SIG-M5 (cell line): Measurements from ENCODE around the gene SAMD4B.
"Not testable (repeated sequence)": the region's sequence is repeated elsewhere in the genome, so short reads cannot be mapped to it uniquely, and the experiment has no call there.

Experiments used
- DNase-seq: peaks from one replicate; lab custom pipeline; 2025; lab: John Stamatoyannopoulos, UW

Gene SAMD4B

DNA sequence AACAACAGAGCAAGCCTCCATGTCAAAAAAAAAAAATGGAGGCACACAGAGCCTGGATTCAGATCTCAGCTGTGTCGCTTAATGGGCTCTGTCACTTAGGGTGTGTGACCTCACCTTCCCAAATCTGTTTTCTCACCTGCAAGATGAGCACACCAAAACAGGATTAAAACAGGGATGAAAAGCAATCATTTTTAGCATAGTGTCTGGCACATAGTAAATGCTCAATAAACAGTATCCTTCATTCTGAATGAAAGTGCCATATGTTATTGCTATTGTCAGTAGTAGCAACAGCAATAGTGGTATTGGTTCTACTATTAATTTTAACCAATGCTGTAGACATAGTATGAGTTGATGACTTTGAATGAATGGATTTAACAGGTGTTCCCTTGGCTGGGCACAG, 23.3 kb downstream of the SAMD4B start:
- DNase-seq = no peak

DNA sequence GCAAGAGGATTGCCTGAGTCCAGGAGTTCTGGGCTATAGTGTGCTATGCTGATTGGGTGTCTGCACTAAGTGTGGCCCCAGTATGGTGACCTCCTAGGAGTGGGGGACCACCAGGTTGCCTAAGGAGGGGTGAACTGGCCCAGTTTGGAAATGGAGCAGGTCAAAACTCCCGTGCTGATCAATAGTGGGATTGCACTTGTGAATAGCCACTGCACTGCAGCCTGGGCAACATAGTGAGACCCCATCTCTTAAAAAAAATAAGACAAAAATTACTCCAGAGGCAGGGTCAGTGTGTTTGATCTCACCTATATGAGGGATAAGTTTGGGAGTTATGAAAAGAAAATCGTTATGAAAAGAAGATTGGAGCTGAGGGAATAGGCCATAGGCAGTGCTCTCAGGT, 27.0 kb downstream of the SAMD4B start:
- DNase-seq = no peak

DNA sequence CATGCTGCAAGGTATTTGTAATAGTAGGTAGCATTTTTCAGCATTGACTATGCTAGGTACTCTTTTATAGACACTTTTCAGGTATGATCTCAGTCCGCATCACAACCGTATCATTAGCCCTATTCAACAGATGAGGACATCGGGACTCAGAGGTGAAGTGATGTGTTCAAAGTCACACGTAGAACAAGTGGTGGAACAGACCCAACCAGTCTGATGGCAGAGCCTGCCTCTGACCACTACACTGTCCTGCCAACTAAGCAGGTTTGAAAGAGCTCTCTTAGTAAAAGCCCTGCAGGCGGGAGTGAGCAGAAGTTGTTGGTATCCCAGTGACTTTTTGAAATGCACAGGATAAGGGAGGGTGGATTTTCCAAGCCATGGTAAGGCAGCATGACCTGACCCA, 28.5 kb downstream of the SAMD4B start:
- no peak for DNase-seq

DNA sequence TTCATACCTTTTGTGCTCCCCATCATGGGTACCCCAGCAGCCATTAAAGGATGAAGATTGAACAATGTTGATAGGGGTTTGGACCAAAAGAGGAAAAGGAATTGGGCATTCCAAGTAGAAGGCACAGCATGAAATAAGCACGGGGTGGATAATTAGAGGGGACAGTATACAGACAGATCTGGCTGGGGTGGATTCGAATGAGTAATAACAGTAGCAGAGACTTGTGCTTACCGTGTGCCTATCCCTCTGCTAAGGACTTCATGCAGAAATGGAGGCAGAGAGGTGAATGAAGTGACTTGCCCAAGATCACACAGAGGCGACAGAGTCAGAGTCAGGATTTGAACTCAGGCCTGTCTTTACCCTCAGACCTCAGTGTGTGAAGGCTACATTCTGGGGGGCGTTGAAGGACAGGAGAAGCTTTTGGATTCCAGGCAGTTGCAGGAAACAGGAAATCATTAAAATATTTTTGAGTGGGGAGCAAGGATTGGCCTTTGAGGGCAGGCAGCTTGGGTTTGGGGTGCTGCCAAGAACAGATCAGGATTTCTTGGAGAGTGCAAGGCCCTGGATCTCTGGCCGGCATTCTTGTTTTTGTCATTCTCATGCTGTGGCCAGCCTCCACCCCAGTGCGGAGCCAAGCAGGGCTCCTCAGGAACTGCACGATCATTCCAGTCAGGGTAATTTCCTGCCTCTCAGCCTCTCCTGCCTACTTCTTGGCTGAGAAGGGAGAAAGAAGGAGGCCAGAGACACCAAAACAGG, 30.0 kb downstream of the SAMD4B start:
- DNase-seq = no peak

DNA sequence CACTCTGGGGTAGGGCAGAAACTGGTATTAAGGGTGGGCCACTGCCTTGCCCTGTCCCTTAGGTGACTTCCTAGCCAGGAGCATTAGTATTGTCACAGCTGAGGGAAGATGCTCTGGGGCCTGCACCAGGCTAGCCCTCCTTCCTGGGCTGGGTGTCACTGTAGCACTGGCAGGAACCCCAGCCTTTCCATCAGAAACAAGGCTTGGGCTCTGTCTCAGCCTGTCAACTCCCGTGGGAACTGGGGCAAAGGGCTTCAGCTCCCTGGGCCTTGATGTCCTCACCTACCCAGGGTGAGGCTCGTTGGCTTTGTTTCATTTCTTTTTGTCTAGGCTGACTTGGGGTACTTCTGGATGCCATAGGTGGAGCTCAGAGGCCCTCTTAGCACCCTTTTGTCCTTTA, 30.7 kb downstream of the SAMD4B start:
- no peak for DNase-seq

DNA sequence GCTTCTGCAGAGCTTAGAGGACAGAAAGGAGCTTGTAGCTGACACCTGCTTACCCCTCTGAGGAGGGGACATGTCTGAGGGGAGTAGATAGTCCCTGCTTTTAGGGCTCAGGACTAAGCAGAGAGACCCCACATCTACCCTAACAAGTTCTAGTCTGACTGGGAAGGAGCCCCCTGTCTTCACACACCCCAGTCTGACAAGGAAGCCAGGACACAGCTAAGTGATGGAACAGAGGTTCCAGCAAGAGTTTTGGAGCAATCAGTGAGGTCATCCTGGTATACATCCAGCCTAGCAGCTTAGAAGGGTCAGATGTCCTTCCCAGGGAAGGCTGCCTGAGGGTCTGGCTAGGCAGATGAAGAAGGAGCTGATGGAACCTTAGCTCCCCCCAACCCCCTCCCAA, 33.7 kb downstream of the SAMD4B start:
- DNase-seq = no peak

DNA sequence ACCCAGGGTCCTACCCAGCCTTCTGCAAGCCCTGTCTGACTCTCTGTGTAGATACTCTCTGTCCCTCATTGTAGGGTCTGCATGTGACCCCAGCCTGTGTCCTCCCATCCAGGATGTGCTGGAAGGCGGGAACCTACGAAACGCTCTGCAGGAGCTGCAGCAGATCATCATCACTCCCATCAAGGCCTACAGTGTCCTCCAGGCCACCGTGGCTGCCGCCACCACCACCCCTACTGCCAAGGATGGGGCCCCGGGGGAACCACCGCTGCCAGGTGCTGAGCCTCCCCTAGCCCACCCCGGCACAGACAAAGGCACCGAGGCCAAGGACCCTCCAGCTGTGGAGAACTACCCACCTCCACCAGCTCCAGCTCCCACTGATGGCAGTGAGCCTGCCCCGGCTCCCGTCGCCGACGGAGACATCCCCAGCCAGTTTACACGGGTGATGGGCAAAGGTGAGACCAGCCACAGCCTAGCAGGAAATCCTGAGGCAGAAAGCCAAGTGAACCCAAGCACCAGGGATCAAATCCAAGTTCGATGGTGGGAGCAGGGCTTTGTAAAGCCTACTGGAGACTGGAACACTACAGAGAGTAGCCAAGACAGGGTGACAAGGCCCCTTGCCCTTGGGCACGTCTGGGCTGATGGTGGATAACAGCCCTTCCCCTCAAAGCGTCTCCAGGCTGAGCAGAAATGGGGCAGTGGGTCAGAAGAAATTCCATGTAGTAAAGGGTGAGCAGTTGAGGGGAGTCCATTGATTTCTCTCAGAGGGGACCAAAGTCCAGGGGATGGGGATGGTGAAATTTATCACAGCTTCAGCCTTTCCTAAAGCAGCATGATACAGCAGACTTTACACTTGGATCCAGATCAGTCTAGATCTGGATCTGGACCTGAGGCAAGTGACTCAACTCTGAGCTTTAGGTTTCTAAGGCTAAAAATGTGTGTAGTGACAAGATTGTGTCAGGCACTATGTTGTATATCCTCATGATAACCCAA, 35.4 kb downstream of the SAMD4B start:
- no peak for DNase-seq

DNA sequence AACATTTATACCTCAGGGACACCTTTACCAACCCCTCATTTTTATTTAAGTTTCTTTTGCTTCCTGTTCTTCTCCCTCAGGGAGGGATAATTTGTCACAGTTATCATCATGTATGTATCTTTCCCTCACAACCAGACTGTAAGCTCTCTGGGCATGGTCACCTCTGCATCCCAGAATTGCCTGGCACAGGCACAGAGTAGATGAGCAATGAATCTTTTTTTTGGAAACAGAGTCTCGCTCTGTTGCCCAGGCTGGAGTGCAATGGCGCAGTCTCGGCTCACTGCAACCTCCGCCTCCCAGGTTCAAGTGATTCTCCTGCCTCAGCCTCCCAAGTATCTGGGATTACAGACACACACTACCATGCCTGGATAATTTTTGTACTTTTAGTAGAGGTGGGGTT, 37.1 kb downstream of the SAMD4B start:
- not testable (repeated sequence) for DNase-seq

DNA sequence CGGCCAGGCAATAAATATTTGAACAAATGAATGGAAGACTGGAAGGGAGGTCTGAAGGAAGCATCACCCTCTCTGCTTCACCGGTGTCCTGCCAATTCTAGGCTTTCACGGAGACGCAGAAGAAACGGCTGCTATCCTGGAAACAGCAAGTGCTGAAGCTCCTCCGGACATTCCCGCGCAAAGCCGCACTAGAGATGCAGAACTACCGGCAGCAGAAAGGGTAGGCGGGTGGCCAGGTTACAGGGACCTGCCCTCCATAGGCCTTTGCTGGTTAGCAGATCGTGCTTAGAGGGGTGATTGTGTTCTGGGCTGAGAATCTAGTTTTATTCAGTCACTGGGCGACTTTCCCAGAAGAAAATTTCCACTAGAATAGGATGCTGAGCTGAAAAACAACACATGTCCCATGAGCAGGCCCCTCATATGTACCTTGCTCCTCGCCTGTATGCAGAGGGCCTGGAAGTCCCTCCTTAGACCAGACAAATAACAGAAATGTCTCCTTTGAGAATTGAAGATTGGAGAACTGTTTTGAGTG, 37.7 kb downstream of the SAMD4B start:
- no peak for DNase-seq

DNA sequence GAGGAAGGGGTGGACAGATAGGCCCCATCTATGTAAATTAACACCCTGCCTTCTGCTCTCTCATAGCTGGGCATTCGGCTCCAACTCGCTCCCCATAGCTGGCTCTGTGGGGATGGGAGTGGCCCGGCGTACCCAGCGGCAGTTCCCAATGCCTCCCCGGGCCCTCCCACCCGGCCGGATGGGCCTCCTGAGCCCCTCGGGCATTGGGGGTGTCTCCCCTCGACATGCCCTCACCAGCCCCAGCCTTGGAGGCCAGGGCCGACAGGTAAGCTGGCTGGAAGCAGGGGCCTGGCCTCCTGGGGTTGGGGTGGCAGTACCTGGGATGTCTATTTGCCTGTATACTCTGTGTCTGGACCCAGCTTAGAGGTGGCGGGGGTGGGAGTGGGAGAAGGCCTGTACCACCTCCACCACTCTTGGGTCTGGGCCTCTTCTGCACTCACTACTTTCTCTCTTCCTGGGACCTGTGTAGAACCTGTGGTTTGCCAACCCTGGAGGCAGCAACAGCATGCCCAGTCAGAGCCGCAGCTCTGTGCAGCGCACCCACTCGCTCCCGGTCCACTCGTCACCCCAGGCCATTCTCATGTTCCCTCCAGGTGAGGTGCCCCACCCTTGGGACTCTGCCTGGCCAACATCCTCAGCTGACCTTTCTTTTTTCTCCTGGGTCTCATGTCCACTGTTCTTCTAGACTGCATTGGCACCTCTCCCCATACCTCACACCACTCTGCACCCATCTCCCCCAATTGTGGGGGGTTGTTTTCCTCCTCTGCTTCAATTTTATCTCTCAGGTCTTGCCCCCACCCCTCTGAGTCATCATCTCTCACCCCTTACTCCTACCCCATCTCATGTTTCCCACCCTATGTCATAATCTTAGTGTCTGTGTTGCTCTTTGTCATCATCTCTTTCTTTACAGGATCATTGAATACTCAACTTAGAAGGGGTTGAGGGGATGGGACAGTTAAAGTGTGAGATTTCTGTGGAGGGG, 38.6 kb downstream of the SAMD4B start:
- DNase-seq = no peak

DNA sequence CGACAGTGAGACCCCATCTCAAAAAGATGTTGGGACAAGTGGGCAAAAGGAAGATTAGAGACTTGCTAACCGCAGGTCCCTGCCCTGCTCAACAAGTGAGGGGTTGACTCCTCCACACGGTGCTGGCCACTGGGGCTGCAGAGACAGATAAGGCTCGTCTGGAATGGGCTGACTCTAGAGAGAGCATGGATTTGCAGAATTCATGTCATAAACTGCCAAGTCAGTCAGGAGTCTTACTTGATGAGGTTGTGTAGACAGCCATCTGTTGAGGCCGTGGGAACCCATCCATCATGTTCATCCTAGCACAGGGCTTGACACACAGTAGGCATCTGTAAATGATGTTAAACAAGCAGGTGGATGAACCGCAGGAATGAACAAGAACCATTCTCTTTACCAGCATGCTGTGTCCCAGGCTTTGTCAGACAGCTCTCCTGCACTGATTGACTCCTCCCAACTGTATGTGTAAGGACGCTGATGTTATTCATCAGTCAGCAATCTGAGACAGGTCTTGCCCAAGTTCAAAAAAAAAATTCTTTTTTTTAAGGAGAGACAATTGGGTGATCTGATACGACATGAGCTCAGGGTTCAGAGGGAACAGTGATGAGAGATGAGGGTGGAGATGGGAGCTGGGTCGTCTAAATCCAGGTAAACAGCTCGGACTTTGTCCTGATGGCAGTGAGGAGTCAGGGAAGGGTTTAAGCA, 39.8 kb downstream of the SAMD4B start:
- DNase-seq = no peak

DNA sequence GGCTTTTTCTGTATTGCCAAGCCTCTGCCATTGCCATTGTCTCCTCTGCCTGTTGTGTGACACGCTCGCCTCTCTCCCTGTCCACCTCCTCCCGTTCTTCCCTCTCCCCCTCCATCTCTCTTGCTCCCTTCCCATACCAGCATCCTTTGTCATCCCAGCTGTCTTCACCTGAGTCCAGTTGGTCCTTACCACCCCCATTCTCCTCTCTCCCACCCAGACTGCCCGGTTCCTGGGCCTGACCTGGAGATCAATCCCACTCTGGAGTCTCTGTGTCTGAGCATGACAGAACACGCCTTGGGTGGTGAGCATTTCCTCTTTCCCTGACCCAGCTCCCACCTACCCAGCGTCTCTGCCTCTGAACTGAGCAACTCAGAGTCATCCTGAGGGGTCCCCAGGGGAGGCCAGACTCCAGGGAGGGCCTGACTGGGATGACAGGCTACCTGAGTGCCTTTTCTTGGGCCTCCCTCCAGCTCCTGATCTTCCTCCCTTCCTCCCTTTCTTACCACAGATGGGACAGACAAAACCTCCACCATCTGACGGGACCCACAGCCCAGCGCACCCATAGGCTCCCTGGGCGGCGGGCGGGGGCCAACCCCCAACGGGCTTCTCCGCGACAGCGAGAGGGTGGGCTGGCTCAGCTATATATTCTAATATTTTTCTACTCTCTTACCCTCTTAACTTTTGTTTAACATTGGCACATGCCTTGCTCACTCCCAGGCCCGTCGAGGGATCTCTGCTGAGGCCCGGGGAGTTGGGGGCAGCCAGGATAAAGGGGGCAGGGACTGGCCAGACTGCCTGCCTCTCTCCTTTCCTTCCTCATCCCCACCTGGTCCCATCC, 41.0 kb downstream of the SAMD4B start:
- no peak for DNase-seq

DNA sequence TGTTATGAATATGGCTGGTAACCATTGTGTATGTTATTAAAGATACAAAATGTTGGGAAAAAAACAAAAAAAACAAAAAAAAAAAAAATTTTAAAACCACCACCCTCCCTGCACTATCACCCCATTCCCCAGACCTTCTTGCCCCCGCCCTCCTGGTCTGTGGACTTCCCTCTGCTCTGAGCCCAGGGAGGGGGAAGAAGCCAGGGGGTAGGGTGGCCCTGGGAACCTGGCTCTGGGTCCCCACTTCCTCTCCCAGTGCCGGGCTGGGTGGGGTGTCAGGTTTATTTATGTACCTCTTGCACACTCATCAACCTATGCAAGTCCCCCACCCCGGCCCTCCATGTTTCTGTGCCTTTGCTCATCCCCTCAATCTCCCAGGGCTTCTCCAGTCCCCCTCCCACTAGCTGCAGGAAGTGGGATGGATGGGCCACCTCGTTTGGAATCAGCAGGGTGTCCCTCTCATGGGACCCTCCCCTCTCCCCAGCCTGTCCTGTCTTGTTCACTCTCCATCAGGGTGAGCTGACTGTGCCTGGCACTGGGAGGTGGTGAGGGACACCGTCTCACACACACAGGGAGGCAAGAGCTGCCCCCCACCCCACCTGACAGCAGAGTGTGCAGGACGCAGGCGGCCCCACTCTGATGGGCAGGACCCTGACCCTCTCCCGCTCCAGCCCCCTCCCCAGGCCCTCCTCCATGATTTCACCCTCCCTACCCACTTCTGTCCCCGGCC, 42.8 kb downstream of the SAMD4B start:
- DNase-seq = no peak

DNA sequence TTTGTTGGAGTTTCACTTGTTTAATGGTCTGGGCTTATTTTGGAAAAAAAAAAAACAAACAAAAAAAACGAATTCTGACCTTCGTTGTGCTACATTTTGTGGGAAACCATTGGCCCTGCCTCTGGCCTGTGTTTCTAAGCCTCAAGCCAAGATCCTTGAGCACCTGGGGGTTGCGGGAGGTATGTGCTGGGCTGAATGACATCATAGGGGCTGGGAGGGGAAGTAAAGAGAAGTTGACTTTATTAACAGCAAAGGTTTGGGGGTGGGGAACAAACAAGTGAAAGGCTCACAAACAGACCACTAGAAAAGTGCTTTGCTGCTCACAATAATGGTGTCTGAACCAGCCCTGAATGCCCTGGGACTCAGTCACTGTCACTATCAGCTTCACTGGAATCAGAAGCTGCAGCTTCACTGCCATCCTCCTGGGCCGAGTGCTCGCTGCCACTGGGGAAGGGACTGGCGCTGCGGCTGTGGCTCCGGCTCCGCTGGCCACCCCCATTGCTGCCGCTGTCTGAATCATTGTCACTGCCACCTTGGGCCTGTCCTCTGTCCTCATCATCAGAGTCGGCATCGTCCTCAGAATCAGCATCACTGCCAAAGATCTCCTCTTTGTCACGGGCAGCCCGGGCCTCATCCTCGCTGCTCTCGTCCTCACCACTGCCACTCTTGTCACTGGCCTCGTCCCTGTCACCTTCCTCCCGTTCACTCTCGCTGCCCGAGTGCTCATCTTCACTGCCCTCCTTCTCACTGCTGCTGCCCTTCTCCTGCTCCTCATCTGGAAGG, 43.6 kb downstream of the SAMD4B start:
- DNase-seq = no peak

DNA sequence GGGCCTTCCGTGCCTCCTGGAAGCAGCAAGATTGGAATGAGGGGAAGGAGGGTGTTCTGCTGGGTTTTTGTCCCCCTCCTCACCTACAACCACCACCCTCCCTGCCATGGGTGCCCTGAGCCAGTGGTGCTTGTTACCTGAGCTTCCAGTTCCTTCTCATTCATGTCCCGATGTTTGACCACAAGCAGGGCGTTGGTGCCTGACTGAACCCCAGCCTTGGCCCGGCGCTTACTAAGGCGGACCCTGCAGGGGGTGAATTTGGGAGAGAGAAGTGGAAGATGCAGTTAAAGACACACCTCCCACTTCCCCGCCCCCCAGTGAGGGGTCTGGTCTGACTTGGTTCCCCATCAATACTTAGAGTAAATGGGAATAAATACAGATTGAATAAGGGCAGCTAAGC, 44.3 kb downstream of the SAMD4B start:
- no peak for DNase-seq

DNA sequence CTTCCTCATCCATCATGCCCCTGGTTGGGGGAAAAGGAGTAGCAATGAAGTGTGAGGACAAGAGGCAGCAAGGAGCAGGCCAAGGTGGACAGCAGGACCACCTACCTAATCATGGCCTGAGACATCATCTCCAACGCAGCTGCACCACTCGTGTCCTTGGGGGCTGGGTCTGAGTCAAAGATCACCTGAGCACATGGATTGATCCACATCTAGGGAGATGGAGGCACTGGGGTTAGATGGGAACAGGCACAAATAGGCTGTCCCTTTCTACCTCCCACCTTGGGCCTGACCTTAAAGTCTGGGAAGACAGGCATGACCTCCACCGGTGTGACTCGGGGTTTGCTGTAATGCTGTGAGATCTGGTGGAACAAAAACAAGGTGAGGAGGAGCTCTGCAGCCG, 46.4 kb downstream of the SAMD4B start:
- DNase-seq = no peak

DNA sequence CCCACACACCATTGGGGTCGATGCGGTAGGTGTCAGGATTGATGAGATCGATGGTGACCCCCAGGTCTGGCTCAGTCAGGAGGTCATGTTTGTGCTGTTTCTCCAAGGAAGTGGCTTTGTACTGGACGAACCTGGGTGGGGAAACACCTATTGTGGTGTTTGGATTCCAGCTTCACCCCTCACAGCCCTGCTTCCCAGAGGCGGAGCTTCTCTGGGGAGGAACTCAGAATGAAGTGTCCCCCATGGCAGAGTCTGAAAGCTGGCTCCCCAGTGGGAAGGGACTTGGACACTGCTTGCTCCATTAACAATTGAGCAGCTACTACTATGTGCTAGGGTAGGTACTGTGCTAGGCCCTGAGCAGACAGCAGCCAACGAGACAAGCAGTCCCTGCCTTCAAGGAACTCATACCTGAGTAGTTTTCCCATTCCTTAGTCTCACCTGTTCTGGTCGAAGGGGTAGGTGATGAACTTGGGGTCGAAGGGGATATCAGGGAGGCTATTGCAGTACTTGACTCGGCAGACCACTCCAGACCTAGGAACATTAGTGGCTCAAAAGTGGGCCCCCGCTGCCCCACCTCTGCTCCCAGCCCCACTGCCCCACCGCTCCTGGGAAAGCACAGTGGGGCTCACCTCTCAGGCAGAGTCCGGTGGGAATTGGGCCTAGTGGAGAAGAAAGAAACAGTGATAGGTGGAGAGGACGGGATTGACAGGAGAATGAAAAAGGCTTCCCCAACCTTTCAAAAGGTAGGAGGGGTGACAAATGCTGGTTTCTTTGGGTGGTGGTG, 47.6 kb downstream of the SAMD4B start:
- DNase-seq = no peak

DNA sequence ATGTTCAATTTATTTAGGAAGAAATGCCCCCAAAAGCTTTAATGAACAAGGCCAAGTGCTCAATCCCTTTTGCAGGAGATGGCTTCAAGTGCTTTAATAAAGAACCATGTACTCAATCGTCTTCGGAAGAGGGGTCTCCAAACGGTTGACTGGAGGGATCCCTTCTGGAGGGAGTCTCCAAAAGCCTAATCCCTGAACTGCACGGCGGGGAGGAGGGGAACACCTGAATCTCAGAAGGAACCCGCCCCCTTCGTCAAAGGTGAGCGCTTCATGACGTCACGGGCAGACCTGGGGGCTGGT, 48.2 kb downstream of the SAMD4B start:
- no peak for DNase-seq
